IMR-90 (cell line): ENCODE results near the gene ANKRD26. TPM values are rescaled to one million over a fixed set of nuclear protein-coding genes. Genes with fewer than 3 reads are reported as not detected.

Experiments
- ATAC-seq: fragments of 200-7000 bp; cut with Tn5 transposase; 2 replicates; pipeline ENCODE4 v1.9.1; 2020; ENCODE audit warnings: low read depth, mild to moderate bottlenecking, moderate library complexity
- Bru-seq: library from RNA; stranded (reverse); fragments of 400-500 nt; gene quantifications from one replicate; lab custom pipeline; 2021; lab: Mats Ljungman, UMichigan
- BruChase-seq, 2 experiments: library from RNA; stranded (reverse); fragments of 400-500 nt; gene quantifications; one replicate each; lab custom pipeline; 2021; lab: Mats Ljungman, UMichigan
- BruUV-seq: library from RNA; stranded (reverse); fragments of 400-500 nt; replicated peaks from 2 replicates; lab custom pipeline; 2021; lab: Mats Ljungman, UMichigan
- CTCF ChIA-PET: fragments of 300-600 bp; formaldehyde crosslinking; extraction: SDS; loops from one replicate; lab custom pipeline; 2021; ENCODE audit warnings: antibody characterized with exemption; lab: Yijun Ruan, JAX
- POLR2A ChIA-PET: fragments of 300-600 bp; sonication (Branson Sonifier 250); formaldehyde crosslinking; loops from one replicate; lab custom pipeline; 2022; ENCODE audit warnings: antibody characterized with exemption; ENCODE audit not compliant: unreplicated experiment; lab: Charles Lee
- DNase-seq: peaks from one replicate; pipeline ENCODE4 v3.0.0; 2013
- H2AFZ ChIP-seq: replicated peaks from 2 replicates; pipeline ENCODE3; 2013; ENCODE audit warnings: low read length, mild to moderate bottlenecking; ENCODE audit not compliant: poor library complexity
- H2AK5ac ChIP-seq: 2 replicates; pipeline ENCODE4 v1.6.1; 2013; ENCODE audit warnings: low read depth, low read length, inconsistent platforms
- H2AK9ac ChIP-seq: replicated peaks from 2 replicates; pipeline ENCODE3; 2013; ENCODE audit warnings: mild to moderate bottlenecking, low read depth, low read length, moderate library complexity; ENCODE audit not compliant: poor library complexity
- H2BK120ac ChIP-seq: 2 replicates; pipeline ENCODE4 v1.6.1; 2013; ENCODE audit warnings: low read depth, low read length, inconsistent platforms
- H2BK15ac ChIP-seq: 3 replicates; pipeline ENCODE4 v1.6.1; 2013; ENCODE audit warnings: low read depth, low read length, inconsistent platforms
- H2BK20ac ChIP-seq: 2 replicates; pipeline ENCODE4 v1.6.1; 2013; ENCODE audit warnings: low read depth, mild to moderate bottlenecking, inconsistent platforms, low read length, moderate library complexity
- H2BK5ac ChIP-seq: 2 replicates; pipeline ENCODE4 v1.6.1; 2013; ENCODE audit warnings: mild to moderate bottlenecking, low read depth, low read length, inconsistent platforms; ENCODE audit not compliant: poor library complexity, severe bottlenecking
- H3K14ac ChIP-seq: replicated peaks from 2 replicates; pipeline ENCODE4 v1.6.1; 2013; ENCODE audit warnings: low read depth, low read length, inconsistent platforms
- H3K18ac ChIP-seq: 2 replicates; pipeline ENCODE4 v1.6.1; 2013; ENCODE audit warnings: low read depth, low read length, control low read depth
- H3K23ac ChIP-seq: 2 replicates; pipeline ENCODE4 v1.6.1; 2013; ENCODE audit warnings: low read depth, low read length, inconsistent platforms
- H3K27ac ChIP-seq: 2 replicates; pipeline ENCODE4 v1.5.1; 2013; ENCODE audit warnings: mild to moderate bottlenecking, control low read depth, low read length; ENCODE audit not compliant: insufficient read depth
- H3K27me3 ChIP-seq: 2 replicates; pipeline ENCODE4 v1.6.1; 2013; ENCODE audit warnings: low read length; ENCODE audit not compliant: control insufficient read depth, insufficient read depth
- H3K36me3 ChIP-seq: 2 replicates; pipeline ENCODE4 v1.6.1; 2013; ENCODE audit warnings: low read length, mixed read lengths; ENCODE audit not compliant: control insufficient read depth, insufficient read depth
- H3K4ac ChIP-seq: 2 replicates; pipeline ENCODE4 v1.6.1; 2013; ENCODE audit warnings: low read depth, low read length, inconsistent platforms
- H3K4me1 ChIP-seq: 2 replicates; pipeline ENCODE4 v1.6.1; 2013; ENCODE audit warnings: low read length, mixed read lengths; ENCODE audit not compliant: control insufficient read depth, insufficient read depth
- H3K4me2 ChIP-seq: 2 replicates; pipeline ENCODE4 v1.6.1; 2013; ENCODE audit warnings: low read depth, mild to moderate bottlenecking, control low read depth, low read length, moderate library complexity
- H3K4me3 ChIP-seq: 2 replicates; pipeline ENCODE4 v1.5.1; 2013; ENCODE audit warnings: low read depth, mild to moderate bottlenecking, control low read depth, low read length, moderate library complexity; ENCODE audit not compliant: insufficient read depth
- H3K56ac ChIP-seq: 2 replicates; pipeline ENCODE4 v1.6.1; 2013; ENCODE audit warnings: low read length, inconsistent platforms; ENCODE audit not compliant: insufficient read depth; ENCODE audit errors: extremely low read depth
- H3K79me1 ChIP-seq, 2 experiments: 2 replicates each; pipeline ENCODE4 v1.6.1; 2013; ENCODE audit warnings: low read length in 2 of 2, inconsistent platforms in 1 of 2, low read depth in 1 of 2
- H3K9ac ChIP-seq: 2 replicates; pipeline ENCODE4 v1.6.1; 2013; ENCODE audit warnings: low read depth, low read length, control low read depth
- H3K9me1 ChIP-seq: 2 replicates; pipeline ENCODE4 v1.6.1; 2013; ENCODE audit warnings: low read length, inconsistent platforms; ENCODE audit not compliant: insufficient read depth
- H3K9me3 ChIP-seq: 2 replicates; pipeline ENCODE4 v1.6.1; 2013; ENCODE audit warnings: low read length; ENCODE audit not compliant: control insufficient read depth, insufficient read depth
- H4K20me1 ChIP-seq: 2 replicates; pipeline ENCODE4 v1.6.1; 2013; ENCODE audit warnings: low read length, inconsistent platforms; ENCODE audit not compliant: insufficient read depth
- H4K5ac ChIP-seq: 2 replicates; pipeline ENCODE4 v1.6.1; 2013; ENCODE audit warnings: mild to moderate bottlenecking, low read depth, low read length, control low read depth
- H4K8ac ChIP-seq, 2 experiments: 2 replicates each; pipeline ENCODE4 v1.6.1; 2013; ENCODE audit warnings: low read depth in 2 of 2, low read length in 2 of 2, control low read depth in 1 of 2, inconsistent platforms in 1 of 2
- H4K91ac ChIP-seq: 2 replicates; pipeline ENCODE4 v1.6.1; 2013; ENCODE audit warnings: low read depth, low read length, inconsistent platforms; ENCODE audit not compliant: insufficient read depth
- BHLHE40 ChIP-seq: fragments of 150-350 bp; IDR thresholded peaks from 2 replicates; pipeline ENCODE4 v1.6.1; 2016; ENCODE audit warnings: mild to moderate bottlenecking, low read depth, low read length
- ELK1 ChIP-seq: fragments of 150-350 bp; IDR thresholded peaks from 2 replicates; pipeline ENCODE4 v1.6.1; 2016; ENCODE audit warnings: low read depth, mild to moderate bottlenecking, low read length, moderate library complexity, borderline replicate concordance
- FOS ChIP-seq: fragments of 150-350 bp; IDR thresholded peaks from 2 replicates; pipeline ENCODE4 v1.6.1; 2016; ENCODE audit warnings: low read depth, low read length
- MAZ ChIP-seq: IDR thresholded peaks from 2 replicates; pipeline ENCODE4 v1.6.1; 2012; ENCODE audit warnings: low read depth, mild to moderate bottlenecking, low read length, improper control_type of control experiment, moderate library complexity, borderline replicate concordance
- MXI1 ChIP-seq: IDR thresholded peaks from 2 replicates; pipeline ENCODE4 v1.6.1; 2012; ENCODE audit warnings: low read depth, mild to moderate bottlenecking, low read length, moderate library complexity, borderline replicate concordance
- POLR2A ChIP-seq: IDR thresholded peaks from 2 replicates; pipeline ENCODE4 v1.6.1; 2012; ENCODE audit warnings: mild to moderate bottlenecking, low read depth, low read length
- RAD21 ChIP-seq: IDR thresholded peaks from 2 replicates; pipeline ENCODE4 v1.6.1; 2012; ENCODE audit warnings: low read length, improper control_type of control experiment
- RCOR1 ChIP-seq: IDR thresholded peaks from 2 replicates; pipeline ENCODE4 v1.6.1; 2012; ENCODE audit warnings: mild to moderate bottlenecking, low read length, improper control_type of control experiment; ENCODE audit not compliant: insufficient replicate concordance
- RFX5 ChIP-seq: IDR thresholded peaks from 2 replicates; pipeline ENCODE4 v1.8.0; 2012; ENCODE audit warnings: low read depth, mild to moderate bottlenecking, low read length, moderate library complexity
- WGBS, 2 experiments: methylation state at CpG; one replicate each; pipeline versions ENCODE4 v1.1.5 to v1.1.7; 2013; ENCODE audit warnings: missing lambda C conversion rate in 2 of 2; ENCODE audit not compliant: insufficient read length in 1 of 2; ENCODE audit errors: extremely low coverage in 2 of 2; 5-methylcytosine and 5-hydroxymethylcytosine counted together
- dilution Hi-C: fragments of 300-500 bp; cut with HindIII; formaldehyde crosslinking; loops from one replicate; pipeline ENCODE4 v1.14.3; 2018; ENCODE audit warnings: low sequenced_read_pairs; ENCODE audit not compliant: unreplicated experiment
- in situ Hi-C: fragments of 300-500 bp; cut with MboI; formaldehyde crosslinking; loops from 3 replicates; pipeline ENCODE4 v1.14.3; 2019; ENCODE audit warnings: low sequenced_read_pairs, inconsistent platforms, mixed read lengths
- intact Hi-C: fragments of 100-400 bp; cut with micrococcal nuclease; formaldehyde crosslinking; loops from 2 replicates; pipeline ENCODE4 v1.10.0; 2022
- long read RNA-seq: library from polyadenylated mRNA; unstranded; transcript quantifications from one replicate; pipeline ENCODE4 v2.0.0, GENCODE V29; 2021; ENCODE audit not compliant: unreplicated experiment
- polyA plus RNA-seq, 3 experiments: library from polyadenylated mRNA; depleted of rRNA; stranded (reverse); fragments of >200 nt; gene quantifications; 2 replicates each; pipeline ENCODE4 v1.2.3, GENCODE V29; 2012; ENCODE audit warnings: low replicate concordance in 1 of 3
- total RNA-seq: library from RNA; depleted of rRNA; stranded (reverse); fragments of >200 nt; gene quantifications from 2 replicates; pipeline ENCODE4 v1.2.3, GENCODE V29; 2012; rRNA removed
- TF ChIP-seq, protein P1 (sequence below): fragments of 150-350 bp; IDR thresholded peaks from 2 replicates; pipeline ENCODE4 v1.6.1; 2017; ENCODE audit warnings: mild to moderate bottlenecking, antibody characterized with exemption, low read length, low read depth

The ANKRD26 gene
- total RNA-seq, result 4.8 and 8.6 TPM in 2 replicates
- 1.3 and 1.6 TPM in 2 replicates for polyA plus RNA-seq (2012; rRNA removed)
- 0.14 and 0.16 TPM in 2 replicates for polyA plus RNA-seq (2012; cell fraction: cytosol; rRNA removed)
- 0.22 and 1.6 TPM in 2 replicates for polyA plus RNA-seq (2012; cell fraction: nucleus; rRNA removed; ENCODE audit: low replicate concordance)
- Bru-seq, nascent RNA, result percentile 68 among the genes with signal in this experiment
- BruChase-seq, experiment 1, labeled RNA remaining after a 6-hour chase, result percentile 78 among the genes with signal in this experiment
- BruChase-seq, experiment 2, labeled RNA remaining after a 2-hour chase, result percentile 77 among the genes with signal in this experiment
- long read RNA-seq, partial matches to known transcripts, result 8 of 15 reads
- long read RNA-seq, other reads (novel, unspliced or antisense), result 7 of 15 reads

- peak within 1 kb of the TSS; percentile 78 for H3K27ac ChIP-seq
- H2AK9ac ChIP-seq, result peak within 1 kb of the TSS; percentile 68
- H4K5ac ChIP-seq, result peak within 1 kb of the TSS; percentile 51
- no peaks in the 10 kb centered on the region for H4K20me1 ChIP-seq
- CTCF ChIA-PET, result interaction anchor here (0.5 to 1.0 kb wide), 3 partner anchors 14 to 210 kb away, joined by 3 to 4 read pairs (median 3); no protein-coding TSS in a partner anchor
- intact Hi-C loops (loop anchor here (1.0 kb wide), 1 partner anchor 209 kb away; no protein-coding TSS in a partner anchor), dilution Hi-C loops (no loop called here), in situ Hi-C loops (no loop called here)
- H2AFZ ChIP-seq, result peak within 1 kb of the TSS; percentile 93
- H3K4me1 ChIP-seq, result no peaks in the 10 kb centered on the region
- ATAC-seq (peak; percentile 89), DNase-seq (peak; percentile 97)
- H3K27me3 ChIP-seq, result no peaks in the 10 kb centered on the region
- peak within 1 kb of the TSS; percentile 62 for H3K4me3 ChIP-seq
- POLR2A ChIA-PET, result no interaction called here
- no TSS peak for BruUV-seq
- WGBS, 2 experiments, result 0% methylated on average over 28 of the region's 65 CpGs; no CpG with 5 or more reads in 1 of the 2 experiments
- no peak within 1 kb of the TSS for H3K18ac ChIP-seq
- peak within 1 kb of the TSS; percentile 79 for H3K9ac ChIP-seq
- H2AK5ac ChIP-seq, result no peak within 1 kb of the TSS; the same call in 1 of the 2 replicates
- H3K4me2 ChIP-seq, result peak within 1 kb of the TSS; percentile 81
- peaks cover 4% of the 10 kb centered on the region; the same call in 1 of the 2 replicates for H3K36me3 ChIP-seq
- no peaks in the 10 kb centered on the region for H3K9me3 ChIP-seq
- H3K4ac ChIP-seq, result peak within 1 kb of the TSS; percentile 64
- no peak within 1 kb of the TSS for H2BK15ac ChIP-seq
- no peak within 1 kb of the TSS for H2BK20ac ChIP-seq
- peak within 1 kb of the TSS; percentile 65 for H2BK5ac ChIP-seq
- 0 out of 2 replicates have a peak within 1 kb of the TSS, but pooled peaks have one; percentile 10 for H2BK120ac ChIP-seq
- H4K8ac ChIP-seq, result peak within 1 kb of the TSS; percentile 74 to 96
- peak within 1 kb of the TSS; percentile 90 for H3K23ac ChIP-seq
- H3K79me1 ChIP-seq, result peaks cover 5 to 14% of the 10 kb centered on the region in 2 experiments; a peak in 2 of 4 replicates
- peak within 1 kb of the TSS; percentile 79 for H3K14ac ChIP-seq
- H4K91ac ChIP-seq, result peak within 1 kb of the TSS; percentile 55
- peaks cover 4% of the 10 kb centered on the region; the same call in 1 of the 2 replicates for H3K9me1 ChIP-seq
- H3K56ac ChIP-seq, result peak within 1 kb of the TSS; percentile 88
- TF ChIP-seq RCOR1, result no peak
- no peak for TF ChIP-seq ELK1
- TF ChIP-seq RAD21, result no peak
- TF ChIP-seq BHLHE40, result no peak
- TF ChIP-seq RFX5, result no peak
- TF ChIP-seq, protein P1, sequence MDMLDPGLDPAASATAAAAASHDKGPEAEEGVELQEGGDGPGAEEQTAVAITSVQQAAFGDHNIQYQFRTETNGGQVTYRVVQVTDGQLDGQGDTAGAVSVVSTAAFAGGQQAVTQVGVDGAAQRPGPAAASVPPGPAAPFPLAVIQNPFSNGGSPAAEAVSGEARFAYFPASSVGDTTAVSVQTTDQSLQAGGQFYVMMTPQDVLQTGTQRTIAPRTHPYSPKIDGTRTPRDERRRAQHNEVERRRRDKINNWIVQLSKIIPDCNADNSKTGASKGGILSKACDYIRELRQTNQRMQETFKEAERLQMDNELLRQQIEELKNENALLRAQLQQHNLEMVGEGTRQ, result no peak
- TF ChIP-seq MAZ, result peak; percentile 84; the same call in 1 of the 2 replicates
- 0 out of 2 replicates have a peak, but pooled peaks have one; percentile 12 for TF ChIP-seq FOS
- peak; percentile 87 for TF ChIP-seq POLR2A
- TF ChIP-seq MXI1, result peak; percentile 49; the same call in 1 of the 2 replicates
Observed at GRCh38 chr10:27099916-27100812, at the start of gene ANKRD26. ANKRD26 (minus strand) TSS chr10:27100494; CDS start chr10:27100326, 168 bp downstream.
